Stomach (tissue), 4 donors: ENCODE measurements around the gene TTC28.

ENCODE experiments used
- EP300 ChIP-seq: sonication (generic); formaldehyde crosslinking; IDR thresholded peaks from one replicate; pipeline ENCODE4 v1.6.1; 2017; ENCODE audit warnings: antibody characterized with exemption
- TF ChIP-seq, protein P1 (sequence below), 7 experiments: fragments of 450-650 bp in 4 of 7; fragments of 200-600 bp in 3 of 7; sonication (generic) in 3 of 7; IDR thresholded peaks; one replicate each; pipeline ENCODE4 v1.5.1; 2016 to 2019; ENCODE audit warnings: antibody characterized with exemption in 7 of 7, control low read depth in 2 of 7, mild to moderate bottlenecking in 1 of 7

DNA sequence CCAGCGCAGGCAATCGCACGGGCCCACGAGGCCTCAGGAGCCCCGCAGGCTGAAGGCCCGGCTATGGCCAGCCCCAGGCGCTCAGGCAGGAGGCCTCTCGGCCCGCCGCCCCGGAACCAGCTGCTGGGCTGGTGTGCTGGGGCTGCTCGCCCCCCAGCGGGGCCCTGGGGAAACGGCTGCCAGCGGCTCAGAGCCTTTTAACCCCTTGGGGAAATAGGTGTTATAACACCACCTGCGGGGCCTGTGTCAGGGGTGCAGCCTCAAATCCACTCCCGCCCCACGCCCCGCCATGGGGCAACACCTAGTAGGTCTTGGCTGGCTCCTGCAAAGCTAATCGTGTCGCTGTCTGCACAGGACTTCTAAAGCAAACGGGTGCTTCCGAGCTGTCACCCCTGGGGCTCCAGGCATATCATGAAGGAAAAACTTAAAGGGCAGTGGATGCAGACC lies 237.4 kb downstream of the TTC28 start:
- TF ChIP-seq EP300 = no peak
- TF ChIP-seq, protein P1, sequence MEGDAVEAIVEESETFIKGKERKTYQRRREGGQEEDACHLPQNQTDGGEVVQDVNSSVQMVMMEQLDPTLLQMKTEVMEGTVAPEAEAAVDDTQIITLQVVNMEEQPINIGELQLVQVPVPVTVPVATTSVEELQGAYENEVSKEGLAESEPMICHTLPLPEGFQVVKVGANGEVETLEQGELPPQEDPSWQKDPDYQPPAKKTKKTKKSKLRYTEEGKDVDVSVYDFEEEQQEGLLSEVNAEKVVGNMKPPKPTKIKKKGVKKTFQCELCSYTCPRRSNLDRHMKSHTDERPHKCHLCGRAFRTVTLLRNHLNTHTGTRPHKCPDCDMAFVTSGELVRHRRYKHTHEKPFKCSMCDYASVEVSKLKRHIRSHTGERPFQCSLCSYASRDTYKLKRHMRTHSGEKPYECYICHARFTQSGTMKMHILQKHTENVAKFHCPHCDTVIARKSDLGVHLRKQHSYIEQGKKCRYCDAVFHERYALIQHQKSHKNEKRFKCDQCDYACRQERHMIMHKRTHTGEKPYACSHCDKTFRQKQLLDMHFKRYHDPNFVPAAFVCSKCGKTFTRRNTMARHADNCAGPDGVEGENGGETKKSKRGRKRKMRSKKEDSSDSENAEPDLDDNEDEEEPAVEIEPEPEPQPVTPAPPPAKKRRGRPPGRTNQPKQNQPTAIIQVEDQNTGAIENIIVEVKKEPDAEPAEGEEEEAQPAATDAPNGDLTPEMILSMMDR (IDR thresholded peaks at IDR 0.05) = peak in 5 of 7 experiments; percentile 42 to 79 (median 73)
